Measurements from ENCODE around the gene DGCR2. TPM values are rescaled to one million over a fixed set of nuclear protein-coding genes. Genes with fewer than 3 reads are reported as not detected.
A peak's percentile ranks its signal among the peaks of the same experiment; 100 is the strongest.

The DGCR2 gene
- total and polyA plus RNA-seq, 2 of the 8 experiments (the other 6 are each of a cell fraction or from before 2014, with no cell fraction given): 42.3 to 62.2 TPM

- H2BK20ac ChIP-seq (ENCODE audit: low read length): no peak overlapping the region
- no peak overlapping the region for H3K9ac ChIP-seq (replicated peaks in 1 of 4; ENCODE audit: extremely low read depth in 1 of 4, low read depth in 3 of 4, low read length in 3 of 4)
- 0 out of 2 replicates have a peak overlapping the region, but pooled peaks have one; percentile 20 for H2AK5ac ChIP-seq (ENCODE audit: low read depth, low read length)
- no peak overlapping the region for H4K5ac ChIP-seq (ENCODE audit: insufficient read length, low read depth, low read length)
- no peaks in the 10 kb centered on the region; a peak in 1 of 7 replicates for H3K27me3 ChIP-seq (replicated peaks in 1 of 4; ENCODE audit: control insufficient read depth in 3 of 4, extremely low read depth in 1 of 4, insufficient read depth in 3 of 4, low read length in 3 of 4)
- POLR2A ChIA-PET (ENCODE audit: partially characterized antibody): interaction anchor here (0.5 to 2.8 kb wide), 6 partner anchors 9 to 129 kb away, joined by 3 to 21 read pairs (median 4); partner anchors contain the start of gene DGCR2
- no peak overlapping the region for H3K27ac ChIP-seq (ENCODE audit: low read depth, low read length)
- no peaks in the 10 kb centered on the region for H3K23me2 ChIP-seq (ENCODE audit: low read depth, low read length)
- peak overlapping the region; percentile 53; the same call in 1 of the 2 replicates for H2BK15ac ChIP-seq (ENCODE audit: low read length)
- no peak overlapping the region for H2AFZ ChIP-seq (ENCODE audit: low read length)
- no peak overlapping the region for H3K23ac ChIP-seq (ENCODE audit: insufficient read length)
- TF ChIP-seq CBX5 (IDR thresholded peaks at IDR 0.05; ENCODE audit: low read depth, low read length) (no peak), CTCF (IDR thresholded peaks at IDR 0.05; ENCODE audit: control extremely low read depth in 1 of 3, insufficient read depth in 1 of 3, low read depth in 1 of 3, low read length in 3 of 3) (peak in 2 of 3 experiments; percentile 43 to 47; a peak in 2 of 4 replicates), MAX (IDR thresholded peaks at IDR 0.05) (peak; percentile 46; the same call in 1 of the 2 replicates)
- H3K4me2 ChIP-seq (ENCODE audit: insufficient read depth in 1 of 2, low read depth in 2 of 2, low read length in 2 of 2): no peak overlapping the region
- peaks cover 23% of the 10 kb centered on the region; the same call in 1 of the 2 replicates for H3K79me1 ChIP-seq (ENCODE audit: low read depth, low read length)
- peaks cover 20 to 46% of the 10 kb centered on the region in 2 experiments for H4K20me1 ChIP-seq (replicated peaks in 1 of 2; ENCODE audit: control insufficient read depth in 1 of 2, insufficient read depth in 2 of 2, low read length in 2 of 2)
- no peak overlapping the region for H3K56ac ChIP-seq (replicated peaks; ENCODE audit: insufficient read length, low read depth, low read length)
- no peaks in the 10 kb centered on the region for H3K9me3 ChIP-seq (ENCODE audit: insufficient read depth in 2 of 2, low read depth in 1 of 2, low read length in 1 of 2)
- no peak for FAIRE-seq
- H3K4me1 ChIP-seq (replicated peaks in 1 of 4; ENCODE audit: control insufficient read depth in 3 of 4, insufficient read depth in 4 of 4, low read length in 3 of 4): peaks cover 7 to 14% (median 11%) of the 10 kb centered on the region in 4 experiments
- H4K91ac ChIP-seq (replicated peaks; ENCODE audit: insufficient read length, low read length): no peak overlapping the region
- H3K4me3 ChIP-seq (ENCODE audit: extremely low read depth in 1 of 4, insufficient read depth in 2 of 4, low read depth in 3 of 4, low read length in 4 of 4): no peak overlapping the region
- no peak overlapping the region for H3K14ac ChIP-seq (ENCODE audit: insufficient read length)
- H3K4ac ChIP-seq (replicated peaks; ENCODE audit: insufficient read length, low read depth, low read length): no peak overlapping the region
- DNase-seq (ENCODE audit: low read depth in 1 of 2, low spot score in 2 of 2): no peak
- no peaks in the 10 kb centered on the region for H3K36me3 ChIP-seq (ENCODE audit: control insufficient read depth in 2 of 4, insufficient read depth in 4 of 4, low read length in 3 of 4)
- H3K79me2 ChIP-seq (ENCODE audit: control insufficient read depth in 1 of 2, insufficient read depth in 2 of 2, low read length in 2 of 2): peaks cover 31 to 93% of the 10 kb centered on the region in 2 experiments
- H4K8ac ChIP-seq (ENCODE audit: extremely low read depth, insufficient read depth, low read length): no peak overlapping the region
- CTCF ChIA-PET (ENCODE audit: partially characterized antibody): interaction anchor here (0.5 to 2.4 kb wide), 17 partner anchors 9 to 1508 kb away, joined by 3 to 12 read pairs (median 3); partner anchors contain the start of genes DGCR2 and ESS2
- no peak overlapping the region for H2BK120ac ChIP-seq (replicated peaks; ENCODE audit: low read depth, low read length)
- H2BK12ac ChIP-seq (ENCODE audit: low read depth, low read length): 0 out of 2 replicates have a peak overlapping the region, but pooled peaks have one; percentile 51
- H3K18ac ChIP-seq (ENCODE audit: extremely low read depth, low read length): no peak overlapping the region
- 88% methylated on average over 3 of the region's 3 CpGs; no CpG with 5 or more reads in 1 of the 2 experiments for WGBS, 2 experiments (ENCODE audit: extremely low coverage in 1 of 2, insufficient coverage in 1 of 2, insufficient read length in 1 of 2, insufficient replicate concordance in 2 of 2, low coverage in 1 of 2, low lambda C conversion rate in 2 of 2, missing lambda C conversion rate in 1 of 2)
- no peak overlapping the region for H2BK5ac ChIP-seq (ENCODE audit: low read depth, low read length)
These were observed 11.1 kb downstream of the DGCR2 start for GRCh38 chr22:19111140-19111539.

Measured in H1 (cell line).